CD14-positive monocyte (primary cell): ENCODE measurements around the gene HIF1A. TPM values are rescaled to one million over a fixed set of nuclear protein-coding genes. Genes with fewer than 3 reads are reported as not detected.

Source experiments
- DNase-seq, 3 donors: peaks; one replicate each; pipeline ENCODE4 v3.0.0-alpha.2; 2011 to 2022
- H2AFZ ChIP-seq: 2 replicates; pipeline ENCODE4 v1.6.0; 2012; ENCODE audit warnings: mild to moderate bottlenecking, low read depth, low read length, inconsistent platforms; ENCODE audit not compliant: insufficient read depth, poor library complexity, severe bottlenecking
- H3K27ac ChIP-seq, 2 donors: 1 replicate in 1 of 2; 2 replicates in 1 of 2; pipeline ENCODE4 v1.5.1; 2012 to 2013; ENCODE audit warnings: low read length in 2 of 2, control low read depth in 1 of 2, inconsistent platforms in 1 of 2, low read depth in 1 of 2, mild to moderate bottlenecking in 1 of 2
- H3K27me3 ChIP-seq, 2 donors: one replicate each; pipeline versions ENCODE4 v1.6.0 to v1.6.1; 2011 to 2013; ENCODE audit warnings: low read length in 2 of 2; ENCODE audit not compliant: control insufficient read depth in 2 of 2, insufficient read depth in 2 of 2
- H3K36me3 ChIP-seq, 2 donors: replicated peaks in 1 of 2; 1 replicate in 1 of 2; 2 replicates in 1 of 2; pipeline versions ENCODE4 v1.5.1 to v1.6.1; 2012 to 2013; ENCODE audit warnings: low read length in 2 of 2, control low read depth in 1 of 2, inconsistent platforms in 1 of 2, mild to moderate bottlenecking in 1 of 2; ENCODE audit not compliant: insufficient read depth in 2 of 2, control insufficient read depth in 1 of 2
- H3K4me1 ChIP-seq, 2 donors: 1 replicate in 1 of 2; 2 replicates in 1 of 2; pipeline versions ENCODE4 v1.5.1 to v1.6.1; 2012 to 2013; ENCODE audit warnings: low read length in 2 of 2, control low read depth in 1 of 2, inconsistent platforms in 1 of 2, mild to moderate bottlenecking in 1 of 2, moderate library complexity in 1 of 2; ENCODE audit not compliant: insufficient read depth in 2 of 2, control insufficient read depth in 1 of 2
- H3K4me2 ChIP-seq: replicated peaks from 2 replicates; pipeline ENCODE3; 2012; ENCODE audit warnings: low read length, moderate library complexity, mild to moderate bottlenecking; ENCODE audit not compliant: poor library complexity, severe bottlenecking; ENCODE audit errors: extremely low read depth
- H3K4me3 ChIP-seq, 3 experiments: fragments of 200-600 bp in 1 of 3; sonication (generic) in 1 of 3; replicated peaks in 1 of 3; 1 replicate in 2 of 3; 2 replicates in 1 of 3; pipeline ENCODE4 v1.5.1; 2011 to 2013; ENCODE audit warnings: low read length in 3 of 3, mild to moderate bottlenecking in 3 of 3, control low read depth in 2 of 3, low read depth in 2 of 3, inconsistent platforms in 1 of 3, moderate library complexity in 1 of 3
- H3K79me2 ChIP-seq: 2 replicates; pipeline ENCODE4 v1.6.0; 2012; ENCODE audit warnings: mild to moderate bottlenecking, control low read depth, inconsistent platforms, low read length, moderate library complexity; ENCODE audit not compliant: insufficient read depth
- H3K9ac ChIP-seq: 2 replicates; pipeline ENCODE4 v1.6.0; 2017; ENCODE audit warnings: low read length, mild to moderate bottlenecking; ENCODE audit not compliant: insufficient read depth, poor library complexity, severe bottlenecking
- H3K9me3 ChIP-seq, 2 donors: replicated peaks in 1 of 2; 1 replicate in 1 of 2; 2 replicates in 1 of 2; pipeline versions ENCODE4 v1.5.1 to v1.6.1; 2012 to 2013; ENCODE audit warnings: low read length in 2 of 2, control low read depth in 1 of 2; ENCODE audit not compliant: control insufficient read depth in 1 of 2, insufficient read depth in 1 of 2
- H4K20me1 ChIP-seq: 2 replicates; pipeline ENCODE4 v1.6.0; 2012; ENCODE audit warnings: mild to moderate bottlenecking, low read length, control low read depth, moderate library complexity; ENCODE audit not compliant: insufficient read depth
- H3K27ac Mint-ChIP-seq, 7 donors: one replicate each; pipeline ENCODE4 v1.8.0; 2020; ENCODE audit warnings: mild to moderate bottlenecking in 7 of 7, mixed read lengths in 7 of 7, moderate library complexity in 6 of 7, inconsistent platforms in 2 of 7
- H3K27me3 Mint-ChIP-seq, 3 donors: one replicate each; pipeline ENCODE4 v1.8.0; 2021 to 2022; ENCODE audit warnings: low read depth in 3 of 3, mild to moderate bottlenecking in 3 of 3, mixed read lengths in 3 of 3, moderate library complexity in 3 of 3, inconsistent platforms in 1 of 3
- H3K36me3 Mint-ChIP-seq, 2 donors: one replicate each; pipeline ENCODE4 v1.8.0; 2020; ENCODE audit warnings: mixed read lengths in 2 of 2, inconsistent platforms in 1 of 2, mild to moderate bottlenecking in 1 of 2
- H3K4me1 Mint-ChIP-seq: one replicate; pipeline ENCODE4 v1.8.0; 2020; ENCODE audit warnings: mild to moderate bottlenecking, mixed read lengths
- H3K4me3 Mint-ChIP-seq, 2 donors: one replicate each; pipeline ENCODE4 v1.8.0; 2020; ENCODE audit warnings: mild to moderate bottlenecking in 2 of 2, mixed read lengths in 2 of 2, moderate library complexity in 1 of 2
- H3K9me3 Mint-ChIP-seq, 7 donors: one replicate each; pipeline ENCODE4 v1.8.0; 2020 to 2022; ENCODE audit warnings: mixed read lengths in 7 of 7, mild to moderate bottlenecking in 6 of 7, moderate library complexity in 6 of 7, inconsistent platforms in 2 of 7
- CTCF ChIP-seq: fragments of 200-600 bp; IDR thresholded peaks from one replicate; pipeline ENCODE4 v1.8.0; 2022; ENCODE audit warnings: antibody characterized with exemption, mild to moderate bottlenecking
- WGBS: methylation state at CpG from one replicate; pipeline ENCODE4 v1.1.5; 2013; ENCODE audit warnings: missing lambda C conversion rate; ENCODE audit not compliant: insufficient coverage; 5-methylcytosine and 5-hydroxymethylcytosine counted together
- intact Hi-C, 2 donors: fragments of 100-400 bp; cut with micrococcal nuclease; formaldehyde crosslinking; loops; one replicate each; pipeline versions ENCODE4 v1.15.0 to v1.15.1; 2023
- polyA plus RNA-seq, 3 donors: library from polyadenylated mRNA; depleted of rRNA in 1 of 3; unstranded in 2 of 3; stranded (reverse) in 1 of 3; fragments of 300-500 nt in 2 of 3; fragments of >200 nt in 1 of 3; fragmentation: Illumina TruSeq in 2 of 3; gene quantifications; 1 replicate in 2 of 3; 2 replicates in 1 of 3; pipeline ENCODE4 v1.2.3, GENCODE V29; 2012 to 2021

Gene HIF1A
- polyA plus RNA-seq, 3 donors: 79.0 to 137 (median 137) TPM

- Mint-ChIP-seq H3K27me3 (no peaks in the 10 kb centered on the region), H3K9me3 (no peaks in the 10 kb centered on the region), H3K27ac (no peak overlapping the region), H3K36me3 (no peaks in the 10 kb centered on the region), H3K4me3 (no peak overlapping the region), H3K4me1 (peaks cover 18% of the 10 kb centered on the region)
- Histone ChIP-seq H2AFZ (no peak overlapping the region), H3K4me3 (no peak overlapping the region), H3K36me3 (no peaks in the 10 kb centered on the region), H3K9me3 (no peaks in the 10 kb centered on the region), H3K27ac (no peak overlapping the region), H3K4me2 (no peak overlapping the region), H4K20me1 (no peaks in the 10 kb centered on the region), H3K9ac (no peak overlapping the region), H3K4me1 (peaks cover 35 to 40% of the 10 kb centered on the region in 2 donors), H3K27me3 (no peaks in the 10 kb centered on the region), H3K79me2 (no peaks in the 10 kb centered on the region)
- DNase-seq: no peak
- no CpG with 5 or more reads among the region's 5 CpGs for WGBS
- intact Hi-C loops: no loop called here
- TF ChIP-seq CTCF: no peak
Observed at GRCh38 chr14:61673305-61673704, 22.0 kb upstream of the HIF1A start.

- intact Hi-C loops: no loop called here
- Mint-ChIP-seq H3K27ac (peak overlapping the region in 1 of 7 donors; percentile 30), H3K27me3 (peaks cover 0 to 2% (median 0%) of the 10 kb centered on the region in 3 donors), H3K9me3 (no peaks in the 10 kb centered on the region), H3K4me3 (no peak overlapping the region), H3K36me3 (no peaks in the 10 kb centered on the region), H3K4me1 (peaks cover 18% of the 10 kb centered on the region)
- no peak for TF ChIP-seq CTCF
- WGBS: 100% methylated on average over 1 of the region's 3 CpGs
- Histone ChIP-seq H3K79me2 (no peaks in the 10 kb centered on the region), H3K9me3 (no peaks in the 10 kb centered on the region), H3K27me3 (no peaks in the 10 kb centered on the region), H3K36me3 (no peaks in the 10 kb centered on the region), H2AFZ (no peak overlapping the region), H3K4me3 (no peak overlapping the region), H3K9ac (no peak overlapping the region), H3K27ac (no peak overlapping the region), H4K20me1 (no peaks in the 10 kb centered on the region), H3K4me2 (no peak overlapping the region), H3K4me1 (peaks cover 28 to 38% of the 10 kb centered on the region in 2 donors)
- no peak for DNase-seq
Observed at GRCh38 chr14:61675291-61675690, 20.0 kb upstream of the HIF1A start.
